KMS-11 (cell line): ENCODE measurements around the gene OBP2B.
"Not testable (repeated sequence)": the region's sequence is repeated elsewhere in the genome, so short reads cannot be mapped to it uniquely, and the experiment has no call there.

ENCODE experiments used
- H2AFZ ChIP-seq: fragments of 200-600 bp; sonication (generic); 2 replicates; pipeline ENCODE4 v1.6.1; 2016; ENCODE audit warnings: antibody characterized with exemption, mixed run types, low read depth
- H3K27ac ChIP-seq: fragments of 200-600 bp; sonication (generic); 2 replicates; pipeline ENCODE4 v1.6.1; 2016; ENCODE audit warnings: mild to moderate bottlenecking, mixed run types
- H3K27me3 ChIP-seq: fragments of 200-600 bp; sonication (generic); 2 replicates; pipeline ENCODE4 v1.6.1; 2017; ENCODE audit warnings: mild to moderate bottlenecking, low read depth, mixed run types, moderate library complexity; ENCODE audit not compliant: insufficient read depth
- H3K36me3 ChIP-seq: fragments of 200-600 bp; sonication (generic); 2 replicates; pipeline ENCODE4 v1.6.1; 2017; ENCODE audit warnings: mild to moderate bottlenecking, mixed run types; ENCODE audit not compliant: insufficient read depth
- H3K4me1 ChIP-seq: fragments of 200-600 bp; sonication (generic); 2 replicates; pipeline ENCODE4 v1.6.1; 2016; ENCODE audit warnings: mild to moderate bottlenecking, low read depth, mixed run types; ENCODE audit not compliant: poor library complexity, severe bottlenecking
- H3K4me2 ChIP-seq: fragments of 200-600 bp; sonication (generic); 2 replicates; pipeline ENCODE4 v1.7.0; 2016; ENCODE audit warnings: mild to moderate bottlenecking, mixed run types
- H3K4me3 ChIP-seq: fragments of 200-600 bp; sonication (generic); IDR thresholded peaks from 2 replicates; pipeline ENCODE4 v1.6.1; 2017; ENCODE audit warnings: low read depth, low read length, mixed read lengths; ENCODE audit not compliant: insufficient read depth
- H3K79me2 ChIP-seq: fragments of 200-600 bp; sonication (generic); 2 replicates; pipeline ENCODE4 v1.6.1; 2016; ENCODE audit warnings: low read depth, mixed run types; ENCODE audit not compliant: insufficient read depth
- H3K9ac ChIP-seq: fragments of 200-600 bp; sonication (generic); 2 replicates; pipeline ENCODE4 v1.6.1; 2016; ENCODE audit warnings: mild to moderate bottlenecking, mixed run types
- H4K20me1 ChIP-seq: fragments of 200-600 bp; sonication (generic); 2 replicates; pipeline ENCODE4 v1.6.1; 2016; ENCODE audit warnings: mild to moderate bottlenecking, mixed run types; ENCODE audit not compliant: insufficient read depth
- TF ChIP-seq, protein P1 (sequence below): fragments of 200-600 bp; sonication (generic); conservative IDR thresholded peaks from 2 replicates; pipeline ENCODE4 v1.6.1; 2017; ENCODE audit warnings: low read depth, mild to moderate bottlenecking, antibody characterized with exemption, low read length, moderate library complexity, mixed read lengths

The OBP2B gene

DNA sequence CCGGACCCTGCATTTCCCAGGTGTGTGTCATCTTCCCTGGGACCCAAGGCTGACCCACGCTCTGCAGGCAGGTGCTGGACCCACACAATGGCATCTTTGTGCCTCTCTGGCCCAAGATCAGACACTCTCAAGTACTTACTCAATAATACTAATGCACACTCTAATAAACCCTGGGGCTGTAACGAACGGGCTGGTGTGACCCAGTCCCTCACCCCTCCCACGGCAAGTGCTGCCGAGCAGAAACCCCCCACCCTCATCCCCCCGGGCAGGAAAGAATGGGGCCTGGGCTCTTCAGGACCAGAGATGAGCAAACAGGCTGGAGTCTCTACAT is 1.1 kb upstream of the OBP2B start:
- H3K36me3 ChIP-seq = no peaks in the 10 kb centered on the region
- no peak overlapping the region for H3K9ac ChIP-seq
- no peak overlapping the region for H3K4me3 ChIP-seq
- H3K27me3 ChIP-seq = peaks cover 61% of the 10 kb centered on the region
- TF ChIP-seq, protein P1, sequence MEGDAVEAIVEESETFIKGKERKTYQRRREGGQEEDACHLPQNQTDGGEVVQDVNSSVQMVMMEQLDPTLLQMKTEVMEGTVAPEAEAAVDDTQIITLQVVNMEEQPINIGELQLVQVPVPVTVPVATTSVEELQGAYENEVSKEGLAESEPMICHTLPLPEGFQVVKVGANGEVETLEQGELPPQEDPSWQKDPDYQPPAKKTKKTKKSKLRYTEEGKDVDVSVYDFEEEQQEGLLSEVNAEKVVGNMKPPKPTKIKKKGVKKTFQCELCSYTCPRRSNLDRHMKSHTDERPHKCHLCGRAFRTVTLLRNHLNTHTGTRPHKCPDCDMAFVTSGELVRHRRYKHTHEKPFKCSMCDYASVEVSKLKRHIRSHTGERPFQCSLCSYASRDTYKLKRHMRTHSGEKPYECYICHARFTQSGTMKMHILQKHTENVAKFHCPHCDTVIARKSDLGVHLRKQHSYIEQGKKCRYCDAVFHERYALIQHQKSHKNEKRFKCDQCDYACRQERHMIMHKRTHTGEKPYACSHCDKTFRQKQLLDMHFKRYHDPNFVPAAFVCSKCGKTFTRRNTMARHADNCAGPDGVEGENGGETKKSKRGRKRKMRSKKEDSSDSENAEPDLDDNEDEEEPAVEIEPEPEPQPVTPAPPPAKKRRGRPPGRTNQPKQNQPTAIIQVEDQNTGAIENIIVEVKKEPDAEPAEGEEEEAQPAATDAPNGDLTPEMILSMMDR = no peak
- no peaks in the 10 kb centered on the region for H4K20me1 ChIP-seq
- H2AFZ ChIP-seq = no peak overlapping the region
- H3K27ac ChIP-seq = no peak overlapping the region
- no peaks in the 10 kb centered on the region for H3K4me1 ChIP-seq
- no peaks in the 10 kb centered on the region for H3K79me2 ChIP-seq
- no peak overlapping the region for H3K4me2 ChIP-seq

GRCh38 chr9:133209327-133210201 is 514 bp upstream of the OBP2B start:
- not testable (repeated sequence) for H3K27ac ChIP-seq, H3K36me3 ChIP-seq, H3K4me3 ChIP-seq, H3K79me2 ChIP-seq, H3K4me1 ChIP-seq, H4K20me1 ChIP-seq, H3K9ac ChIP-seq, H3K4me2 ChIP-seq, H2AFZ ChIP-seq
- H3K27me3 ChIP-seq = peaks cover 62% of the 10 kb centered on the region

- not testable (repeated sequence) for H3K4me1 ChIP-seq, H3K9ac ChIP-seq, H3K36me3 ChIP-seq, H3K79me2 ChIP-seq, H3K4me2 ChIP-seq, H2AFZ ChIP-seq, H4K20me1 ChIP-seq, H3K4me3 ChIP-seq, H3K27ac ChIP-seq
- H3K27me3 ChIP-seq = peaks cover 64% of the 10 kb centered on the region
Measured at GRCh38 chr9:133208171-133208879, 725 bp downstream of the OBP2B start.

DNA sequence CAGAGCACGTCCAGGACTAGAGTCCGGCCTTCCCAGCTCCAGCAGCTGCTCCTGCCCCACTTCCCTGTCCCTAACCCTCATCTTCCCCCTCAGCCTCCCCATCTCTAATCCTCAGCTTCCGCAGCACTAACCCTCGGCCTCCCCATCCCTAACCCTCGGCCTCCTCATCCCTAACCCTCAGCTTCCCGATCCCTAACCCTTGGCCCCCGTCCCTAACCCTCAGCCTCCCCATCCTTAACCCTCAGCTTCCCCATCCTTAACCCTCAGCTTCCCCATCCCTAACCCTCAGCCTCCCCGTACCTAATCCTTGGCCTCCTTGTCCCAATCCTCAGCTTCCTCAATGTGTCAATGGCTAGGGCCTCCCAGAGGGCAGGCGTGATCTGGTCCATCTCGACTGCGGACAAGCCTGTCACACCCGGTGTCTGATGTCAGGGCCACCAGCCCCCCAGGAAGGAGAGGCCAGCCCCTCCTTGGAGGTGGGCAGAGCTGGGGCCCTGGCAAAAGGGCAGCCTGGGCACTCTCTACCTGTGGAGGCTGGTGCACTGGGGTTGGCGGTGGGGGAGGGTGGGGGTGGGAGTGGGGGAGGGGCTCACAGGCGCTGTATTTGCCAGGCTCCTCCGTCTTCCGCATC is 1.4 kb downstream of the OBP2B start:
- Histone ChIP-seq H3K79me2 (no peaks in the 10 kb centered on the region), H3K36me3 (no peaks in the 10 kb centered on the region), H3K27ac (no peak overlapping the region), H3K27me3 (peaks cover 66% of the 10 kb centered on the region), H4K20me1 (no peaks in the 10 kb centered on the region), H2AFZ (no peak overlapping the region), H3K9ac (no peak overlapping the region), H3K4me3 (no peak overlapping the region), H3K4me1 (no peaks in the 10 kb centered on the region), H3K4me2 (no peak overlapping the region)
- TF ChIP-seq, protein P1 = no peak

- H3K4me1 ChIP-seq = no peaks in the 10 kb centered on the region
- no peak overlapping the region for H3K4me3 ChIP-seq
- no peaks in the 10 kb centered on the region for H3K36me3 ChIP-seq
- no peak overlapping the region for H2AFZ ChIP-seq
- H3K4me2 ChIP-seq = no peak overlapping the region
- peaks cover 68% of the 10 kb centered on the region for H3K27me3 ChIP-seq
- H3K27ac ChIP-seq = no peak overlapping the region
- no peaks in the 10 kb centered on the region for H3K79me2 ChIP-seq
- TF ChIP-seq, protein P1 = no peak
- H3K9ac ChIP-seq = no peak overlapping the region
- H4K20me1 ChIP-seq = no peaks in the 10 kb centered on the region
Measured at GRCh38 chr9:133207021-133207531, 2.0 kb downstream of the OBP2B start.
